ENCODE measurements around the gene PROB1. TPM values are rescaled to one million over a fixed set of nuclear protein-coding genes. Genes with fewer than 3 reads are reported as not detected.
"Not testable (repeated sequence)": the region's sequence is repeated elsewhere in the genome, so short reads cannot be mapped to it uniquely, and the experiment has no call there.

Gene PROB1
- total and polyA plus RNA-seq, 9 of the 15 experiments (the other 6 are each of a cell fraction or from before 2014, with no cell fraction given): 0.01 to 1.8 (median 0.47) TPM

- no peaks in the 10 kb centered on the region for H3K4me1 ChIP-seq (replicated peaks in 1 of 2; ENCODE audit: control insufficient read depth in 2 of 2, insufficient read depth in 2 of 2, low read length in 2 of 2)
- H3K9me1 ChIP-seq (ENCODE audit: control insufficient read depth, insufficient read depth, low read length): no peaks in the 10 kb centered on the region
- peaks cover 87% of the 10 kb centered on the region for H3K79me2 ChIP-seq (ENCODE audit: control insufficient read depth, insufficient read depth, low read length)
- ATAC-seq (no peak), DNase-seq (ENCODE audit: extremely low read depth in 1 of 4, low spot score in 3 of 4) (no peak), FAIRE-seq (no peak)
- in situ Hi-C loops (cut with MboI): no loop called here
- no peak overlapping the region for H3K27ac ChIP-seq (ENCODE audit: extremely low read depth, low read depth, low read length)
- no peak for TF ChIP-seq HMBOX1 (IDR thresholded peaks at IDR 0.05)
- TF ChIP-seq NCOR1 (IDR thresholded peaks at IDR 0.05): no peak
- TF ChIP-seq TAL1 (IDR thresholded peaks at IDR 0.05): no peak
- TF ChIP-seq ZNF277 (CRISPR knock-in tag; IDR thresholded peaks at IDR 0.05; ENCODE audit: borderline replicate concordance): no peak
- no peak for TF ChIP-seq IFI16 (CRISPR knock-in tag; IDR thresholded peaks at IDR 0.05)
- no peak for TF ChIP-seq RNF219 (CRISPR knock-in tag; IDR thresholded peaks at IDR 0.05)
- no peak for TF ChIP-seq GTF2F1 (IDR thresholded peaks at IDR 0.05; ENCODE audit: low read depth, low read length)
- TF ChIP-seq FOSL1 (tag; conservative IDR thresholded peaks at IDR 0.05): no peak
- TF ChIP-seq BMI1 (IDR thresholded peaks at IDR 0.05; ENCODE audit: low read length): no peak
- TF ChIP-seq TBP (optimal IDR thresholded peaks at IDR 0.05; ENCODE audit: low read depth, low read length): no peak
- no peak for TF ChIP-seq THRB (CRISPR knock-in tag; conservative IDR thresholded peaks at IDR 0.05)
- no peak for TF ChIP-seq CBX3 (IDR thresholded peaks at IDR 0.05; ENCODE audit: borderline replicate concordance in 1 of 2, low read length in 2 of 2)
- 0 out of 2 replicates have a peak, but pooled peaks cover 7% of the 10 kb centered on the region for H4K20me1 ChIP-seq (replicated peaks; ENCODE audit: control insufficient read depth, insufficient read depth, low read length)
- H3K36me3 ChIP-seq (ENCODE audit: control insufficient read depth, insufficient read depth, low read length): peaks cover 37% of the 10 kb centered on the region
- intact Hi-C loops (cut with micrococcal nuclease): no loop called here
- no peak overlapping the region for H3K4me3 ChIP-seq
- no peak overlapping the region for H3K4me2 ChIP-seq (ENCODE audit: insufficient read depth, low read length)
- ChIA-PET CTCF (ENCODE audit: low intra/inter-chr PET ratio) (no interaction called here), POLR2A (interaction anchor here (0.6 to 2.8 kb wide), 5 partner anchors 10 to 384 kb away, joined by 3 to 17 read pairs (median 5); partner anchors contain the start of gene PAIP2)
- H2AFZ ChIP-seq (ENCODE audit: low read depth, low read length): no peak overlapping the region
- H3K9me3 ChIP-seq (replicated peaks; ENCODE audit: control insufficient read depth, insufficient read depth, low read depth, low read length): no peaks in the 10 kb centered on the region; the same call in 1 of the 2 replicates
- no TSS peak for BruUV-seq (replicated peaks)
- H3K9ac ChIP-seq (ENCODE audit: insufficient read depth in 1 of 2, low read depth in 2 of 2, low read length in 2 of 2): no peak overlapping the region
- H3K27me3 ChIP-seq (ENCODE audit: control insufficient read depth in 2 of 2, insufficient read depth in 2 of 2, low read length in 2 of 2): no peaks in the 10 kb centered on the region
These were observed 36.8 kb downstream of the PROB1 start for GRCh38 chr5:139358064-139358463.

GRCh38 chr5:139355900-139356299 is 39.0 kb downstream of the PROB1 start:
- H3K4me3 ChIP-seq; FAIRE-seq; DNase-seq (ENCODE audit: extremely low read depth in 1 of 4, low spot score in 3 of 4); ATAC-seq; H3K27me3 ChIP-seq (ENCODE audit: control insufficient read depth in 2 of 2, insufficient read depth in 2 of 2, low read length in 2 of 2); intact Hi-C loops (cut with micrococcal nuclease); H3K4me2 ChIP-seq (ENCODE audit: insufficient read depth, low read length); H3K9me1 ChIP-seq (ENCODE audit: control insufficient read depth, insufficient read depth, low read length); in situ Hi-C loops (cut with MboI); H3K9me3 ChIP-seq (replicated peaks; ENCODE audit: control insufficient read depth, insufficient read depth, low read depth, low read length); H4K20me1 ChIP-seq (replicated peaks; ENCODE audit: control insufficient read depth, insufficient read depth, low read length); H3K4me1 ChIP-seq (replicated peaks in 1 of 2; ENCODE audit: control insufficient read depth in 2 of 2, insufficient read depth in 2 of 2, low read length in 2 of 2); BruUV-seq (replicated peaks); CTCF ChIA-PET (ENCODE audit: low intra/inter-chr PET ratio); H3K9ac ChIP-seq (ENCODE audit: insufficient read depth in 1 of 2, low read depth in 2 of 2, low read length in 2 of 2); H3K27ac ChIP-seq (ENCODE audit: extremely low read depth, low read depth, low read length); H2AFZ ChIP-seq (ENCODE audit: low read depth, low read length): not testable (repeated sequence)
- WGBS (ENCODE audit: insufficient coverage, low coverage, missing lambda C conversion rate): 92% methylated on average over 8 of the region's 8 CpGs
- peaks cover 48% of the 10 kb centered on the region for H3K36me3 ChIP-seq (ENCODE audit: control insufficient read depth, insufficient read depth, low read length)
- POLR2A ChIA-PET: interaction anchor here (0.6 to 2.5 kb wide), 4 partner anchors 9 to 32 kb away, joined by 3 to 11 read pairs (median 3); no protein-coding TSS in a partner anchor
- peaks cover 95% of the 10 kb centered on the region for H3K79me2 ChIP-seq (ENCODE audit: control insufficient read depth, insufficient read depth, low read length)
